Keratinocyte (primary cell): ENCODE measurements around the gene POP4.

ENCODE experiments used
- EZH2 ChIP-seq: IDR thresholded peaks from one replicate; pipeline ENCODE4 v1.6.1; 2012; ENCODE audit warnings: inconsistent platforms, mild to moderate bottlenecking, low read length, moderate library complexity
- TF ChIP-seq, protein P1 (sequence below), 3 experiments: IDR thresholded peaks in 1 of 3; conservative IDR thresholded peaks in 1 of 3; optimal IDR thresholded peaks in 1 of 3; 2 replicates in 2 of 3; 3 replicates in 1 of 3; pipeline versions ENCODE3 to v1.5.1; 2011; ENCODE audit warnings: low read length in 3 of 3, mild to moderate bottlenecking in 3 of 3, moderate library complexity in 2 of 3, control low read depth in 1 of 3, inconsistent platforms in 1 of 3; ENCODE audit not compliant: insufficient read depth in 2 of 3; ENCODE audit errors: extremely low read depth in 1 of 3

DNA sequence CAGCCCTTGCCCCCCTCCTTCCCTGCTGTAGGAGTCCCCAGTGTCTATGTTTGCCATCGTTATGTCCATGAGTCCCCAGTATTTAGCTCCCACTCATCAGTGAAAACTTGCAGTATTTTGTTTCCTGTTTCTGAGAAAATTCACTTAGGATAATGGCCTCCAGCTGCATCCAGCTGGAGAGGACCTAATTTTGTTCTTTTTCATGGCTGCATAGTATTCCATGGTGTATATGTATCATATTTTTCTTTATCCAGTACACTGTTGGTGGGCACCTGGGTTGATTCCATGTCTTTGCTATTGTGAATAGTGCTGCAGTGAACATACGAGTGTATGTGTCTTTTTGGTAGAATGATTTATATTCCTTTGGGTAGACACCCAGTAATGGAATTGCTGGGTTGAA, 18.0 kb upstream of the POP4 start:
- TF ChIP-seq EZH2 = no peak
- TF ChIP-seq, protein P1, sequence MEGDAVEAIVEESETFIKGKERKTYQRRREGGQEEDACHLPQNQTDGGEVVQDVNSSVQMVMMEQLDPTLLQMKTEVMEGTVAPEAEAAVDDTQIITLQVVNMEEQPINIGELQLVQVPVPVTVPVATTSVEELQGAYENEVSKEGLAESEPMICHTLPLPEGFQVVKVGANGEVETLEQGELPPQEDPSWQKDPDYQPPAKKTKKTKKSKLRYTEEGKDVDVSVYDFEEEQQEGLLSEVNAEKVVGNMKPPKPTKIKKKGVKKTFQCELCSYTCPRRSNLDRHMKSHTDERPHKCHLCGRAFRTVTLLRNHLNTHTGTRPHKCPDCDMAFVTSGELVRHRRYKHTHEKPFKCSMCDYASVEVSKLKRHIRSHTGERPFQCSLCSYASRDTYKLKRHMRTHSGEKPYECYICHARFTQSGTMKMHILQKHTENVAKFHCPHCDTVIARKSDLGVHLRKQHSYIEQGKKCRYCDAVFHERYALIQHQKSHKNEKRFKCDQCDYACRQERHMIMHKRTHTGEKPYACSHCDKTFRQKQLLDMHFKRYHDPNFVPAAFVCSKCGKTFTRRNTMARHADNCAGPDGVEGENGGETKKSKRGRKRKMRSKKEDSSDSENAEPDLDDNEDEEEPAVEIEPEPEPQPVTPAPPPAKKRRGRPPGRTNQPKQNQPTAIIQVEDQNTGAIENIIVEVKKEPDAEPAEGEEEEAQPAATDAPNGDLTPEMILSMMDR (optimal IDR thresholded peaks at IDR 0.05 in 1 of 3, IDR thresholded peaks at IDR 0.05 in 1 of 3, conservative IDR thresholded peaks at IDR 0.05 in 1 of 3; ENCODE audit: extremely low read depth in 1 of 3, insufficient read depth in 2 of 3, low read length in 3 of 3) = no peak
